G401.6 (cell line): ENCODE results near the gene NSD1.
"Not testable (repeated sequence)": the region's sequence is repeated elsewhere in the genome, so short reads cannot be mapped to it uniquely, and the experiment has no call there.

Experiments used
- FAIRE-seq: peaks from 2 replicates; lab custom pipeline; 2012; peaks lifted over from hg19 to GRCh38; lab: Jason Lieb, UNC

The NSD1 gene

DNA sequence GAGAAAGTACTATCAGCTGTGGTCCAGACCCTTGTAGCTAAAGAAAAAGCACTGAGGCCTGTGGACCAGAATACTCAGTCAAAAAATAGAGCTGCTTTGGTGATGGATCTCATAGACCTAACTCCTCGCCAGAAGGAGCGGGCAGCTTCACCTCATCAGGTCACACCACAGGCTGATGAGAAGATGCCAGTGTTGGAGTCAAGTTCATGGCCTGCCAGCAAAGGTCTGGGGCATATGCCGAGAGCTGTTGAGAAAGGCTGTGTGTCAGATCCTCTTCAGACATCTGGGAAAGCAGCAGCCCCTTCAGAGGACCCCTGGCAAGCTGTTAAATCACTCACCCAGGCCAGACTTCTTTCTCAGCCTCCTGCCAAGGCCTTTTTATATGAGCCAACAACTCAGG, 161.1 kb downstream of the NSD1 start:
- FAIRE-seq, result no peak

DNA sequence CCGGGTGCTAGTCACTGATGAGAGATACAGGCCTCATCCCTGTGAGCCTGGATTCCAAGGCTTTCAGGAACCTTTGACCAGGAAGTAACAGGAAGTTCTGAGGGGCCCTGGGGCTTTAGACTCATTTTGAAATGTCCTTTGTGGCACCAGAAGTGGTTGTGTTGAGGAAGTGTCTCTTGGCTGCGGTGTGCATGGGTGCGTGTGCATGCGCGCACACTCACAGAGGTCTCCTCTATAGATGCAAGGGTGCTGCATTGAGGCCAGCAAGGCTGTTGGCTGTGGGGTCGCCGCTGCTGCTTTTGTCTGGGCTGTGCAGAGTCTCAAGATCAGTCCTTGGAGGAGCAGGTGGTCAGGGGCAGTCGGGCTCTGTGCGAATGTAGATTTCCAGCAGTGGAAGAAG, 162.4 kb downstream of the NSD1 start:
- FAIRE-seq, result no peak

DNA sequence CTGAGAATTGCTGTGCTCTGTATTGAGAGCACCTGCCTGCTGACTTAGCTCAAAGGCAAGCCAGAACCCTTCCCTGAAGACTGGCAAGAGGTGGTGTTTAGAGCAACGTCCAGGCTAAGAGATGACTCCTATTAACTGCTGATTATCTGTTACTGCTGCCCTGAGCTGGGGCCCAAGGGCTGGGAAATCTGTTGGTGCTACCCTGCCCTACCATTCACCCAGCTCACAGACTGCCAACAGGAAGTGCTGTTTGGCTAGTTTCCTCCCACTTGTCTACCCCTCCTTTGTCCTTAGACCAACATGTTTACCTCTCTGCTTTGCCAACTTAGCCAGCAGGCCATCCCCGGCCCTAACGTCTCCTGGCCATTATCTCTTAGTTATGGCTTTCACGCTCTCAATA, 163.0 kb downstream of the NSD1 start:
- no peak for FAIRE-seq

DNA sequence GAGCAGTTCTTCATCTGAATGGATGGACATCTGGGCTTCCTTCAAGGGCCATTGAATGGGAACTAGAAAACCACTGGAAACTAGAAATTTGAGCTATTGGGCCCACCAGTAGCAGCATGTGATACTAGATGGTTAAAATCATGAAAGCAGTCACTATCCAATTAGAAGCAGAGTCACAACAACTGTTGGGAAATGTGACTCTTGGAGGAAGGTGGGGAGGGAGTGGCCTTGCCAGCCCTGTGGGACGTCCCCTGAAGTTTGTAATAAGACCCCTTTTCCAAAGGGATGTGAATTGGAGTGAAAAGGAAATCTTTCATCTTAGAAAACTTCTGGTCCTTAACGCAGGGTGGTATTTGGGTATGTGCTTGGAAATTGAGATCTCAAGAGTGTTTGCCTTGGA, 164.3 kb downstream of the NSD1 start:
- FAIRE-seq, result no peak

DNA sequence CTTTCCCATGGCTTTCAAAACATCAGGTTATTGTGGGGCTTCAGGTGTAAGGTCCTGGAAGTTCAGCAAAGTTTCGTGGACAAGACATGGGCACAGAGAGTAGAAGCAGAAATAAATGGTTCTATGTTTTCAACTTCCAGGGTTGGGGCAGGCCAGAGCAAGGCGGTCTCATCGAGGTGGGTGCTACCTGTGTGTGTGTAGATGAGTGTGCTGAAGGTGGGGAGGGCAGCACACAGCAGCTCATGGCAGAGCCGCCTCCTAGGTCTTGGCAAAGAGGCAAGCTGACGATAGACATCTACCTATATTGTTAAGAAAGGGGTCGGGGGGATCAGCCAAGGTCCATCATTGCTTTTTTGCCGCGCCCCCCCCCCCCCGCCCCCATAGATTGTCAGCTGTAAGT, 166.1 kb downstream of the NSD1 start:
- FAIRE-seq, result no peak

- no peak for FAIRE-seq
These were observed 166.8 kb downstream of the NSD1 start for GRCh38 chr5:177300236-177300880.

GRCh38 chr5:177300951-177301350, 167.4 kb downstream of the NSD1 start:
- no peak for FAIRE-seq

GRCh38 chr5:177301503-177302165, 168.1 kb downstream of the NSD1 start:
- no peak for FAIRE-seq

GRCh38 chr5:177302354-177303110, 169.0 kb downstream of the NSD1 start:
- no peak for FAIRE-seq

DNA sequence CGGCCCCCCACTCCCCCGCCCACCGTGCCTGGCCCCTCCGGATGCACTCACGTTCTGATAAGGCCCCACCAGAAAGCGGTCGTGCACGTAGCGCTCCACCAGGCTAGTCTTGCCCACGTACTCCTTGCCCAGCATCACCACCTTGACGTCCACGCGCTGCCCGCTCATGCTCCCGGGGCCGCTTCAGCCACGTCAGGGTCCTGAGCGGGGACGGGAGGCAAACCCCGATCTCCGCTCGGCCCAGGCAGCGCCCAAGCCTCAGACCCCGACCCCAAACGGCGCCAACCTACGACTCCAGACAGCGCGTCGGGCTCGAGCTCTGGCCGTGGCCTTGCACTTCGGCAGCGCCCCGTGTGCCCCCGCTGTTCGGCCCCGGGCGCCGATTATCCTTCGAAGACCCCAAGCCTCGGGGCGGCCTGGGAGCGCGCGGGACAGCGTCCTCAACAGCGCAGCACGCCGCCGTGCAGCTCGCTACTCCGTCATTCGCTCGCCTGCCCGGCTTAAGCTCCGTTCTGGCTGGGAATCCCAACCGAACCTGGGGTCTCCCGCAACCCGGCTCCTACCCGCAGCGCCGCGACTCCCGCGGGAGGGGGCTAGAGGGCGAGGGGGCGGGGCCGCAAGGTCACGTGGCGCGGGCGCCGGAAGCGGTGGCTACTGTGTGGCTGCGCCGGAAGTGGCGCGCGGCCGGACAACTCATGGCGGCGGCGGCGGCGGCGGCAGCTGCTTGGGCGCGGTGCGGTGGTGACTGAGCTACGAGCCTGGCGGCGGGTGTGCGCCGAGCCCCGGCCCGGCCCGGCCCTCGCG, 169.8 kb downstream of the NSD1 start, which contains the start of the genes PRELID1 and RAB24:
PRELID1 (plus strand) TSS at position 679 of the 804 bp plus-strand sequence. CDS start 187 bp downstream, outside the sequence.
RAB24 (minus strand) TSS at position 599 of the 804 bp plus-strand sequence; CDS start at position 168, 431 bp downstream.
- FAIRE-seq, result no peak

- FAIRE-seq, result no peak
These were observed 170.4 kb downstream of the NSD1 start for GRCh38 chr5:177303925-177304391.

GRCh38 chr5:177304392-177305119, 171.0 kb downstream of the NSD1 start:
- no peak for FAIRE-seq

- FAIRE-seq, result not testable (repeated sequence)
These were observed 172.6 kb downstream of the NSD1 start for GRCh38 chr5:177306103-177306640.

DNA sequence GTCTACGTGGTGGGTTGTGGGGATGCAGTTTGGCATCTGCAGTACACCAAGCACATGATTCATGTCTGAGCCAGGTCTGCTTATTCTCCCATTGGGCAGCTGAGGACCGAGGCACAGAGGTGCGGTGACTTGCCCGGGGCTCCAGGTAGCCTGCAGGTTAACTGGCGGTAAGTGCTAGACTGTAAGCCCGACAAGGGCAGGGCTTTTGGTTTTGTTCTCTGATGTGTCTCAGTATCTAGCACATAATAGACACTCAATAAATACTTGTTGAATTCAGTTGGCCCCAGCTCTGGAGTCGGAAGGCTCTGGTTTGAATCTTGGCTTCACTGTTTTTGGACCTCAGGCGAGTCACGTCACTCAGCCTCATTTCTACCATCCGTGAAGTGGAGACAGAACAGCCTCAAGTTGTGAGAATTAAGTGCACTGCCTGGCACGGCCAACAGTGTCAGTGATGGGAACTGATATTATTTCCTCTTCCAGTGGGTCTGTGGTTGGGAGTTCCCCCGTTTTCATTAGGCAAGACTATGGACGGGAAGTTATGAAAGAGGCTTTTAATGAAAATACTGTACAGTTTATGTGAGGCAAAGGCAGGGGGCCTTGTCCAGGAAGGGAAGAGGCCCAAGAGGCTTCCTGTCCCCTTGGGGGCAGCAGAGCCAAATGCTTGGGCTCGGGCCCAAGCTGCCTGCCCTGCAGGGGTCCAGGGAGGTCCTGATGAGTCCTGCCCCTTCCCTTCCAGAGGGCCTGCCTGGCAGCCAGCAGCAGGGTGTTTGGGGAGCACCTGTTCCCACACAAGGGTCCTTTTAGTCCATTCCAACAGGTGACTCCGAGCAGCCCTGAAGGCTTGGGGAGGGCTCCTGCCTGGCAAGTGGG, 173.3 kb downstream of the NSD1 start:
- no peak for FAIRE-seq

DNA sequence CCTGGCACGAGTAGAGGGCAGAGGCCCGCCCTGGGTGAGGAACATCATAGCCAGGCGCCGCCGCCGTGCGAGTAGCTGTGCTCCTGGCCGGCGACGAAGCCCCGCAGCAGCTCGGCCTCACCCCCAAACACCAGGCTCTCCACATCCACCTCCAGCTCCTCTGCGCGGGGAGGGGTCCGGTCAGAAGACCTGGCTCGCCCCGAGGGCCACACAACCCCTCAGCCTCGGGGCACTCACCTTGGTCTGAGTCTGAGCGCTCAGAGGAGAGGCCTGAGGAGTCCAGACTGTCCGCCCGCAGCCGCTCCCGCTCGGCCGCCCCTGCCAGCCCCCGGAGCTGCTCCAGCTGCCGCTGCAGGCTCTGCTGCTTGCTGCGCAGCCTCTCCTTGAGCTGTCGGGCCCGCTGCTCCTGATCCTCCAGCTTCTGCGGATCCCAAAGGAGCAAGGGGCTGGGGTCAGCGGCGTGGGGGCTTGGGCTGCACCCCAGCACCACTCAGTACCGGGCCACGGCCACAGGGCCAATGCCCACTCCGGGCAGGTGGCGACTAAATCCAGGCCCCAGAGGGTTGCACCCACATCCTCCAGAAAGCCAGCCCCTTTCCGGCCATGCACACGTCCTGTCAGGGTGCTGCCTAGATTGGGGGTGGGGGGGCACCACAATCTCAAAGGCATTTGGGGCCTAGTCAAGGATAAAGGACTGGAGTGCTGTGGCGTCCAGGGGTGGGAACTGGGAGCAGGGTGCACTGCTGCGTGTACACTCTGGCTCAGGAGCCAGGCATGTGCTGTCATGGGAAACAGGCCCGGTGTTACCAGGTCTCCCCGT, 174.2 kb downstream of the NSD1 start:
- FAIRE-seq, result no peak

DNA sequence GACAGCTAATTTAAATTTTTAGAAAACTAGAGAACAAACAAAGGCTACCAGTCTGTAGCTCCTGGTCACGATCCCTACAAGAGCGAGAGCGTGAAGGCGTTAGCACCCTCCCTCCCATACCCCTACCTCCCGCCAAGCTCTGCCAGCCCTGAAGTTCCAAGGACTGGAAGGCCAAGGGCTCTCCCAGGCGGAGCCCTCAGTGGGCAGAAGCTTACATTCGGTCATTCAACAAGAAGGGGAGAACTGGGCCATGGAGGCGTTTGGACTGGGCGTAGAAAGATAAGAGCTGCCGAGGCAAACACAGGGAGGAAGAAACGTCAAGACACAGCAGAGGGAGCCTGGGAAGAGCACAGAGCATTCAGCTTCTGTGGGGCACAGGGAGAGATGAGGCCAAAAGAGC, 175.2 kb downstream of the NSD1 start:
- FAIRE-seq, result no peak

- peak; percentile 39 for FAIRE-seq
These were observed 176.0 kb downstream of the NSD1 start for GRCh38 chr5:177309351-177310191.

GRCh38 chr5:177310332-177310731, 176.8 kb downstream of the NSD1 start:
- no peak for FAIRE-seq
